GM23338 (cell line): Measurements from ENCODE around the gene MYOCD. TPM values are rescaled to one million over a fixed set of nuclear protein-coding genes. Genes with fewer than 3 reads are reported as not detected.

Source experiments
- ATAC-seq: fragments of 200-7000 bp; cut with Tn5 transposase; 3 replicates; pipeline ENCODE4 v1.9.1; 2020
- DNase-seq: peaks from one replicate; pipeline ENCODE4 v3.0.0-alpha.2; 2015; ENCODE audit warnings: low spot score
- H2AFZ ChIP-seq: fragments of 200-600 bp; sonication (generic); 2 replicates; pipeline ENCODE4 v1.8.0; 2016; ENCODE audit warnings: antibody characterized with exemption, mild to moderate bottlenecking, moderate library complexity
- H3F3A ChIP-seq: fragments of 200-600 bp; sonication (generic); replicated peaks from 2 replicates; pipeline ENCODE4 v1.8.0; 2017; ENCODE audit warnings: antibody characterized with exemption, mixed run types, low read depth
- H3K27ac ChIP-seq: fragments of 200-600 bp; sonication (generic); 2 replicates; pipeline ENCODE4 v1.6.1; 2016; ENCODE audit warnings: low read depth
- H3K27me3 ChIP-seq: fragments of 200-600 bp; sonication (generic); 2 replicates; pipeline ENCODE4 v1.8.0; 2016; ENCODE audit warnings: mild to moderate bottlenecking, mixed run types, moderate library complexity; ENCODE audit not compliant: insufficient read depth
- H3K36me3 ChIP-seq: fragments of 200-600 bp; sonication (generic); 2 replicates; pipeline ENCODE4 v1.8.0; 2016; ENCODE audit warnings: mild to moderate bottlenecking; ENCODE audit not compliant: insufficient read depth
- H3K4me1 ChIP-seq: fragments of 200-600 bp; sonication (generic); 2 replicates; pipeline ENCODE4 v1.8.0; 2016; ENCODE audit warnings: mild to moderate bottlenecking, moderate library complexity; ENCODE audit not compliant: insufficient read depth
- H3K4me2 ChIP-seq: fragments of 200-600 bp; sonication (generic); 2 replicates; pipeline ENCODE4 v1.7.1; 2017; ENCODE audit warnings: mixed run types
- H3K4me3 ChIP-seq: fragments of 200-600 bp; sonication (generic); 2 replicates; pipeline ENCODE4 v1.6.1; 2016; ENCODE audit warnings: mixed run types
- H3K79me2 ChIP-seq: fragments of 200-600 bp; sonication (generic); replicated peaks from 2 replicates; pipeline ENCODE4 v1.8.0; 2017; ENCODE audit warnings: mild to moderate bottlenecking; ENCODE audit not compliant: insufficient read depth
- H3K9me2 ChIP-seq: fragments of 200-600 bp; sonication (generic); 2 replicates; pipeline ENCODE4 v1.8.0; 2017; ENCODE audit not compliant: insufficient read depth
- H4K20me1 ChIP-seq: fragments of 200-600 bp; sonication (generic); replicated peaks from 2 replicates; pipeline ENCODE4 v1.8.0; 2017; ENCODE audit warnings: mild to moderate bottlenecking; ENCODE audit not compliant: insufficient read depth
- H3K27ac Mint-ChIP-seq: 2 replicates; pipeline ENCODE4 v1.8.0; 2020; ENCODE audit warnings: inconsistent platforms, mild to moderate bottlenecking, moderate library complexity, mixed read lengths
- H3K27me3 Mint-ChIP-seq: 3 replicates; pipeline ENCODE4 v1.8.0; 2022; ENCODE audit warnings: low read depth, mild to moderate bottlenecking, moderate library complexity, mixed read lengths, inconsistent platforms; ENCODE audit not compliant: insufficient read depth, poor library complexity
- H3K36me3 Mint-ChIP-seq: 3 replicates; pipeline ENCODE4 v1.8.0; 2021; ENCODE audit warnings: low read depth, mild to moderate bottlenecking, inconsistent platforms, moderate library complexity, mixed read lengths
- H3K4me1 Mint-ChIP-seq: 3 replicates; pipeline ENCODE4 v1.8.0; 2020; ENCODE audit warnings: mild to moderate bottlenecking, inconsistent platforms, mixed read lengths
- H3K4me3 Mint-ChIP-seq: 3 replicates; pipeline ENCODE4 v1.8.0; 2021; ENCODE audit warnings: moderate library complexity, mild to moderate bottlenecking, inconsistent platforms, mixed read lengths
- H3K9me3 Mint-ChIP-seq: 3 replicates; pipeline ENCODE4 v1.8.0; 2020; ENCODE audit warnings: moderate library complexity, mild to moderate bottlenecking, inconsistent platforms, mixed read lengths
- CREB1 ChIP-seq: fragments of 250-450 bp; sonication (Bioruptor Pico); IDR thresholded peaks from 2 replicates; pipeline ENCODE4 v1.5.0; 2020; ENCODE audit warnings: low read depth, mild to moderate bottlenecking, moderate library complexity
- EZH2 ChIP-seq: fragments of 200-600 bp; sonication (generic); IDR thresholded peaks from one replicate; pipeline ENCODE4 v1.8.0; 2017; ENCODE audit warnings: antibody characterized with exemption, mild to moderate bottlenecking, low read depth; ENCODE audit not compliant: unreplicated experiment
- EZH2phosphoT487 ChIP-seq: fragments of 200-600 bp; sonication (generic); IDR thresholded peaks from one replicate; pipeline ENCODE4 v1.8.1; 2018; ENCODE audit warnings: antibody characterized with exemption; ENCODE audit not compliant: unreplicated experiment
- JUNB ChIP-seq: IDR thresholded peaks from one replicate; pipeline ENCODE4 v1.6.1; 2016; ENCODE audit warnings: antibody characterized with exemption; ENCODE audit not compliant: unreplicated experiment
- NANOG ChIP-seq: IDR thresholded peaks from 2 replicates; pipeline ENCODE4 v1.6.1; 2016; ENCODE audit warnings: antibody characterized with exemption, borderline replicate concordance
- POLR2AphosphoS5 ChIP-seq: IDR thresholded peaks from 2 replicates; pipeline ENCODE4 v1.6.1; 2016; ENCODE audit warnings: antibody characterized with exemption, low read depth
- STAT1 ChIP-seq: IDR thresholded peaks from one replicate; pipeline ENCODE4 v1.6.1; 2016; ENCODE audit warnings: antibody characterized with exemption; ENCODE audit not compliant: unreplicated experiment
- ZNF114 ChIP-seq: fragments of 250-450 bp; sonication (Bioruptor Pico); IDR thresholded peaks from 2 replicates; pipeline ENCODE4 v1.5.0; 2020; ENCODE audit warnings: mild to moderate bottlenecking, moderate library complexity
- ZNF331 ChIP-seq: fragments of 250-450 bp; sonication (Bioruptor Pico); IDR thresholded peaks from 2 replicates; pipeline ENCODE4 v1.5.0; 2020; ENCODE audit warnings: low read depth, mild to moderate bottlenecking, moderate library complexity
- polyA plus RNA-seq: library from polyadenylated mRNA; unstranded; fragments of >200 nt; fragmentation: Nextera tagmentation; extraction: Ambion mirVana; gene quantifications from 2 replicates; pipeline ENCODE4 v1.2.1, GENCODE V29; 2016
- total RNA-seq: library from RNA; depleted of rRNA; stranded (reverse); fragments of >200 nt; shearing (Covaris generic); gene quantifications from 2 replicates; pipeline ENCODE4 v1.2.3, GENCODE V29; 2014
- TF ChIP-seq, protein P1 (sequence below): fragments of 250-450 bp; sonication (Bioruptor Pico); IDR thresholded peaks from 2 replicates; pipeline ENCODE4 v1.5.0; 2020; ENCODE audit warnings: mild to moderate bottlenecking, moderate library complexity
- TF ChIP-seq, protein P2 (sequence below): IDR thresholded peaks from 2 replicates; pipeline ENCODE4 v1.6.1; 2016; ENCODE audit warnings: antibody characterized with exemption
- TF ChIP-seq, protein P3 (sequence below): IDR thresholded peaks from one replicate; pipeline ENCODE4 v1.6.1; 2018; ENCODE audit warnings: antibody characterized with exemption; ENCODE audit not compliant: unreplicated experiment
- TF ChIP-seq, protein P4 (sequence below), 2 experiments: fragments of 200-600 bp in 1 of 2; sonication (generic) in 1 of 2; conservative IDR thresholded peaks; 2 replicates each; pipeline versions ENCODE4 v1.5.1 to v1.6.1; 2016 to 2017; ENCODE audit warnings: antibody characterized with exemption in 2 of 2, low read depth in 2 of 2, mild to moderate bottlenecking in 2 of 2, moderate library complexity in 1 of 2

The MYOCD gene
- total and polyA plus RNA-seq, 2 experiments from 2014 or later, result 0.80 to 2.4 TPM

DNA sequence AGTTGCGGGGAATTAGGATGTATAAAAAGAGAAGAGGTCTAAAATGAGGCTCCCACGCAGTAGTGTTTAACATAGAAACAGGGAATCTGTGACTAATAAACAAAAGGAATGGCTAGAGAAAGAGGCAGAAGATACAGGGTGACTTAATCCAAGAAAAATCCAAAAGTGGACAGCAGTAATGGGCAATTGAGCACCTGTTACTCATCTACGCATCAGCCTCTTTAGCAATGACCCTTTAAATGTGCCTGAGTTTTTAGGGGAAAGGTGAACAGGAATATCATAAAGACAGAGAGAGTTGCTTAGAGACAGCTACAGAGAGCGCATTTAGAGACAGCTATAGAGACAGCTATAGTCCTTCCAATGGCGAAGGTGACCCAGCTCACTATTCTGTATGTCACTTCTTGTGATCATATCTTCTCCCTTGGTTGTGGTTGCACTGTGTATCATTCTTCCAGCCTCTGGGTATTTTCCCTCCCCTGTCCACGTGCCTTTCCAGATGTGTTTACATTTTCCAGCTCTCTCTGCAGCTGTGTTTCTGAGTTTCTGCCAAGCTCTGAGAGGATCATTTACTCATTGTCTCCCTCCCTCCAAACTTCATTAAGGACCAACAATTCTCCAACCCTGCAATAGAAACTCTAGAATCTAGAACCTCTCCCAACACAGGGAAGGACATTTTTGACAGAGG is 61.5 kb downstream of the MYOCD start:
- Histone ChIP-seq H3K9me2 (no peaks in the 10 kb centered on the region), H3K36me3 (no peaks in the 10 kb centered on the region), H2AFZ (no peak overlapping the region), H3K27ac (no peak overlapping the region), H3K4me1 (peaks cover 5% of the 10 kb centered on the region; the same call in 1 of the 2 replicates), H3F3A (no peaks in the 10 kb centered on the region), H3K4me2 (no peak overlapping the region), H3K79me2 (no peaks in the 10 kb centered on the region), H3K27me3 (no peaks in the 10 kb centered on the region), H3K4me3 (no peak overlapping the region), H4K20me1 (no peaks in the 10 kb centered on the region)
- Mint-ChIP-seq H3K9me3 (no peaks in the 10 kb centered on the region; the same call in 2 of the 3 replicates), H3K4me3 (no peak overlapping the region), H3K36me3 (no peaks in the 10 kb centered on the region), H3K4me1 (peaks cover 16% of the 10 kb centered on the region; the same call in 2 of the 3 replicates), H3K27ac (no peak overlapping the region), H3K27me3 (no peaks in the 10 kb centered on the region)
- no peak for TF ChIP-seq NANOG
- TF ChIP-seq STAT1, result no peak
- no peak for TF ChIP-seq EZH2phosphoT487
- TF ChIP-seq ZNF331, result no peak
- TF ChIP-seq, protein P1, sequence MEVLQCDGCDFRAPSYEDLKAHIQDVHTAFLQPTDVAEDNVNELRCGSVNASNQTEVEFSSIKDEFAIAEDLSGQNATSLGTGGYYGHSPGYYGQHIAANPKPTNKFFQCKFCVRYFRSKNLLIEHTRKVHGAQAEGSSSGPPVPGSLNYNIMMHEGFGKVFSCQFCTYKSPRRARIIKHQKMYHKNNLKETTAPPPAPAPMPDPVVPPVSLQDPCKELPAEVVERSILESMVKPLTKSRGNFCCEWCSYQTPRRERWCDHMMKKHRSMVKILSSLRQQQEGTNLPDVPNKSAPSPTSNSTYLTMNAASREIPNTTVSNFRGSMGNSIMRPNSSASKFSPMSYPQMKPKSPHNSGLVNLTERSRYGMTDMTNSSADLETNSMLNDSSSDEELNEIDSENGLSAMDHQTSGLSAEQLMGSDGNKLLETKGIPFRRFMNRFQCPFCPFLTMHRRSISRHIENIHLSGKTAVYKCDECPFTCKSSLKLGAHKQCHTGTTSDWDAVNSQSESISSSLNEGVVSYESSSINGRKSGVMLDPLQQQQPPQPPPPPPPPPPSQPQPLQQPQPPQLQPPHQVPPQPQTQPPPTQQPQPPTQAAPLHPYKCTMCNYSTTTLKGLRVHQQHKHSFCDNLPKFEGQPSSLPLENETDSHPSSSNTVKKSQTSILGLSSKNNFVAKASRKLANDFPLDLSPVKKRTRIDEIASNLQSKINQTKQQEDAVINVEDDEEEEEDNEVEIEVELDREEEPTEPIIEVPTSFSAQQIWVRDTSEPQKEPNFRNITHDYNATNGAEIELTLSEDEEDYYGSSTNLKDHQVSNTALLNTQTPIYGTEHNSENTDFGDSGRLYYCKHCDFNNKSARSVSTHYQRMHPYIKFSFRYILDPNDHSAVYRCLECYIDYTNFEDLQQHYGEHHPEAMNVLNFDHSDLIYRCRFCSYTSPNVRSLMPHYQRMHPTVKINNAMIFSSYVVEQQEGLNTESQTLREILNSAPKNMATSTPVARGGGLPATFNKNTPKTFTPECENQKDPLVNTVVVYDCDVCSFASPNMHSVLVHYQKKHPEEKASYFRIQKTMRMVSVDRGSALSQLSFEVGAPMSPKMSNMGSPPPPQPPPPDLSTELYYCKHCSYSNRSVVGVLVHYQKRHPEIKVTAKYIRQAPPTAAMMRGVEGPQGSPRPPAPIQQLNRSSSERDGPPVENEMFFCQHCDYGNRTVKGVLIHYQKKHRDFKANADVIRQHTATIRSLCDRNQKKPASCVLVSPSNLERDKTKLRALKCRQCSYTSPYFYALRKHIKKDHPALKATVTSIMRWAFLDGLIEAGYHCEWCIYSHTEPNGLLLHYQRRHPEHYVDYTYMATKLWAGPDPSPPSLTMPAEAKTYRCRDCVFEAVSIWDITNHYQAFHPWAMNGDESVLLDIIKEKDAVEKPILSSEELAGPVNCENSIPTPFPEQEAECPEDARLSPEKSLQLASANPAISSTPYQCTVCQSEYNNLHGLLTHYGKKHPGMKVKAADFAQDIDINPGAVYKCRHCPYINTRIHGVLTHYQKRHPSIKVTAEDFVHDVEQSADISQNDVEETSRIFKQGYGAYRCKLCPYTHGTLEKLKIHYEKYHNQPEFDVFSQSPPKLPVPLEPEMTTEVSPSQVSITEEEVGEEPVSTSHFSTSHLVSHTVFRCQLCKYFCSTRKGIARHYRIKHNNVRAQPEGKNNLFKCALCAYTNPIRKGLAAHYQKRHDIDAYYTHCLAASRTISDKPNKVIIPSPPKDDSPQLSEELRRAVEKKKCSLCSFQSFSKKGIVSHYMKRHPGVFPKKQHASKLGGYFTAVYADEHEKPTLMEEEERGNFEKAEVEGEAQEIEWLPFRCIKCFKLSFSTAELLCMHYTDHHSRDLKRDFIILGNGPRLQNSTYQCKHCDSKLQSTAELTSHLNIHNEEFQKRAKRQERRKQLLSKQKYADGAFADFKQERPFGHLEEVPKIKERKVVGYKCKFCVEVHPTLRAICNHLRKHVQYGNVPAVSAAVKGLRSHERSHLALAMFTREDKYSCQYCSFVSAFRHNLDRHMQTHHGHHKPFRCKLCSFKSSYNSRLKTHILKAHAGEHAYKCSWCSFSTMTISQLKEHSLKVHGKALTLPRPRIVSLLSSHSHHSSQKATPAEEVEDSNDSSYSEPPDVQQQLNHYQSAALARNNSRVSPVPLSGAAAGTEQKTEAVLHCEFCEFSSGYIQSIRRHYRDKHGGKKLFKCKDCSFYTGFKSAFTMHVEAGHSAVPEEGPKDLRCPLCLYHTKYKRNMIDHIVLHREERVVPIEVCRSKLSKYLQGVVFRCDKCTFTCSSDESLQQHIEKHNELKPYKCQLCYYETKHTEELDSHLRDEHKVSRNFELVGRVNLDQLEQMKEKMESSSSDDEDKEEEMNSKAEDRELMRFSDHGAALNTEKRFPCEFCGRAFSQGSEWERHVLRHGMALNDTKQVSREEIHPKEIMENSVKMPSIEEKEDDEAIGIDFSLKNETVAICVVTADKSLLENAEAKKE (CRISPR knock-in tag), result no peak
- TF ChIP-seq POLR2AphosphoS5, result no peak
- TF ChIP-seq, protein P2, sequence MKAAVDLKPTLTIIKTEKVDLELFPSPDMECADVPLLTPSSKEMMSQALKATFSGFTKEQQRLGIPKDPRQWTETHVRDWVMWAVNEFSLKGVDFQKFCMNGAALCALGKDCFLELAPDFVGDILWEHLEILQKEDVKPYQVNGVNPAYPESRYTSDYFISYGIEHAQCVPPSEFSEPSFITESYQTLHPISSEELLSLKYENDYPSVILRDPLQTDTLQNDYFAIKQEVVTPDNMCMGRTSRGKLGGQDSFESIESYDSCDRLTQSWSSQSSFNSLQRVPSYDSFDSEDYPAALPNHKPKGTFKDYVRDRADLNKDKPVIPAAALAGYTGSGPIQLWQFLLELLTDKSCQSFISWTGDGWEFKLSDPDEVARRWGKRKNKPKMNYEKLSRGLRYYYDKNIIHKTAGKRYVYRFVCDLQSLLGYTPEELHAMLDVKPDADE, result no peak
- no peak for TF ChIP-seq EZH2
- no peak for TF ChIP-seq JUNB
- TF ChIP-seq ZNF114 (CRISPR knock-in tag), result no peak
- TF ChIP-seq, protein P3, sequence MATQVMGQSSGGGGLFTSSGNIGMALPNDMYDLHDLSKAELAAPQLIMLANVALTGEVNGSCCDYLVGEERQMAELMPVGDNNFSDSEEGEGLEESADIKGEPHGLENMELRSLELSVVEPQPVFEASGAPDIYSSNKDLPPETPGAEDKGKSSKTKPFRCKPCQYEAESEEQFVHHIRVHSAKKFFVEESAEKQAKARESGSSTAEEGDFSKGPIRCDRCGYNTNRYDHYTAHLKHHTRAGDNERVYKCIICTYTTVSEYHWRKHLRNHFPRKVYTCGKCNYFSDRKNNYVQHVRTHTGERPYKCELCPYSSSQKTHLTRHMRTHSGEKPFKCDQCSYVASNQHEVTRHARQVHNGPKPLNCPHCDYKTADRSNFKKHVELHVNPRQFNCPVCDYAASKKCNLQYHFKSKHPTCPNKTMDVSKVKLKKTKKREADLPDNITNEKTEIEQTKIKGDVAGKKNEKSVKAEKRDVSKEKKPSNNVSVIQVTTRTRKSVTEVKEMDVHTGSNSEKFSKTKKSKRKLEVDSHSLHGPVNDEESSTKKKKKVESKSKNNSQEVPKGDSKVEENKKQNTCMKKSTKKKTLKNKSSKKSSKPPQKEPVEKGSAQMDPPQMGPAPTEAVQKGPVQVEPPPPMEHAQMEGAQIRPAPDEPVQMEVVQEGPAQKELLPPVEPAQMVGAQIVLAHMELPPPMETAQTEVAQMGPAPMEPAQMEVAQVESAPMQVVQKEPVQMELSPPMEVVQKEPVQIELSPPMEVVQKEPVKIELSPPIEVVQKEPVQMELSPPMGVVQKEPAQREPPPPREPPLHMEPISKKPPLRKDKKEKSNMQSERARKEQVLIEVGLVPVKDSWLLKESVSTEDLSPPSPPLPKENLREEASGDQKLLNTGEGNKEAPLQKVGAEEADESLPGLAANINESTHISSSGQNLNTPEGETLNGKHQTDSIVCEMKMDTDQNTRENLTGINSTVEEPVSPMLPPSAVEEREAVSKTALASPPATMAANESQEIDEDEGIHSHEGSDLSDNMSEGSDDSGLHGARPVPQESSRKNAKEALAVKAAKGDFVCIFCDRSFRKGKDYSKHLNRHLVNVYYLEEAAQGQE, result no peak
- no peak for TF ChIP-seq CREB1
- TF ChIP-seq, protein P4, sequence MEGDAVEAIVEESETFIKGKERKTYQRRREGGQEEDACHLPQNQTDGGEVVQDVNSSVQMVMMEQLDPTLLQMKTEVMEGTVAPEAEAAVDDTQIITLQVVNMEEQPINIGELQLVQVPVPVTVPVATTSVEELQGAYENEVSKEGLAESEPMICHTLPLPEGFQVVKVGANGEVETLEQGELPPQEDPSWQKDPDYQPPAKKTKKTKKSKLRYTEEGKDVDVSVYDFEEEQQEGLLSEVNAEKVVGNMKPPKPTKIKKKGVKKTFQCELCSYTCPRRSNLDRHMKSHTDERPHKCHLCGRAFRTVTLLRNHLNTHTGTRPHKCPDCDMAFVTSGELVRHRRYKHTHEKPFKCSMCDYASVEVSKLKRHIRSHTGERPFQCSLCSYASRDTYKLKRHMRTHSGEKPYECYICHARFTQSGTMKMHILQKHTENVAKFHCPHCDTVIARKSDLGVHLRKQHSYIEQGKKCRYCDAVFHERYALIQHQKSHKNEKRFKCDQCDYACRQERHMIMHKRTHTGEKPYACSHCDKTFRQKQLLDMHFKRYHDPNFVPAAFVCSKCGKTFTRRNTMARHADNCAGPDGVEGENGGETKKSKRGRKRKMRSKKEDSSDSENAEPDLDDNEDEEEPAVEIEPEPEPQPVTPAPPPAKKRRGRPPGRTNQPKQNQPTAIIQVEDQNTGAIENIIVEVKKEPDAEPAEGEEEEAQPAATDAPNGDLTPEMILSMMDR (conservative IDR thresholded peaks at IDR 0.05; ENCODE audit: low read depth in 2 of 2), result no peak
- DNase-seq, result no peak
- ATAC-seq, result no peak
